GM11168 (cell line): ENCODE measurements around the gene ZNF550.

Experiments used
- in situ Hi-C: fragments of 300-500 bp; cut with MboI; formaldehyde crosslinking; loops from one replicate; pipeline ENCODE4 v1.12.0; 2022; ENCODE audit warnings: low sequenced_read_pairs; ENCODE audit not compliant: unreplicated experiment

ZNF550 gene

DNA sequence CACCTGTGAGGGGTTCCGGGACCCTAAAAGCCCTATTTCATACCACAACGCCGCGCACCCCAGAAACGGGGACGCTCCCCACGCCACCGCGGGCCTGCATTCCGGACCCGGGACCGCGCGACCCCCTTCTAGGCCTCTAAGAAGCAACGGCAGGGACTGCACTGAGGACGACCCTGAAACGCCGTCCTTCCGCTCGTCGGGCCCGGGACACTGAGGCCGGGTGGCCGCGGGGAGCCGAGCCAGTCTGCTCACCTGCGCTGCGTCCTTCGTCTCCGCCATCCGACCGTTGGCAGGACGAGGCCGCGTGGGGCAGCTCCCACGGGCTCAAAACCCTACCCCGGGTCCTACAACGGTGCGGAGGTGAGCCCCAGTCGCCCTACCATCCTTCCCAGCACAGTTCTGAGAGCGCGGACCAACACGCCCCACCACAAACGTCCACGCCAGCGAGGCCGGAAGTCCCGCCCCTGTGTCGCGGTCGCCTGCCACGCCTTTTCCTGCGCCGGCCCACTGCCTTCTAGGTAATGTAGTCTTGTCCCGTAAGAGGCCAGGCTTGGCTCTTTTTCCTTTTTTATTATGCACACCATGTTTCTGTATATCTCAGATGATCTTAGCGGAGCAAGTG is at the start of gene ZNF550:
ZNF550 (minus strand) TSS at position 460 of the 622 bp plus-strand sequence; CDS start at position 279, 181 bp downstream.
- in situ Hi-C loops = no loop called here

DNA sequence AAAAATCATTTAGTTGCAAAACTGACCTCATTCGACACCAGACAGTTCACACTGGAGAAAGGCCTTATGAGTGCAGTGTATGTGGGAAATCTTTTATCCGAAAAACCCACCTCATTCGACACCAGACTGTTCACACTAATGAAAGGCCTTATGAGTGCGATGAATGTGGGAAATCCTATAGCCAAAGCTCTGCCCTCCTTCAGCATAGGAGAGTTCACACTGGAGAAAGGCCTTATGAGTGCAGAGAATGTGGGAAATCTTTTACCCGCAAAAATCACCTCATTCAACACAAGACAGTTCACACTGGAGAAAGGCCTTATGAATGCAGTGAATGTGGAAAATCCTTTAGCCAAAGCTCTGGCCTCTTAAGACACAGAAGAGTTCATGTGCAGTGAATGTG is 47.3 kb upstream of the ZNF550 start:
- in situ Hi-C loops = no loop called here

DNA sequence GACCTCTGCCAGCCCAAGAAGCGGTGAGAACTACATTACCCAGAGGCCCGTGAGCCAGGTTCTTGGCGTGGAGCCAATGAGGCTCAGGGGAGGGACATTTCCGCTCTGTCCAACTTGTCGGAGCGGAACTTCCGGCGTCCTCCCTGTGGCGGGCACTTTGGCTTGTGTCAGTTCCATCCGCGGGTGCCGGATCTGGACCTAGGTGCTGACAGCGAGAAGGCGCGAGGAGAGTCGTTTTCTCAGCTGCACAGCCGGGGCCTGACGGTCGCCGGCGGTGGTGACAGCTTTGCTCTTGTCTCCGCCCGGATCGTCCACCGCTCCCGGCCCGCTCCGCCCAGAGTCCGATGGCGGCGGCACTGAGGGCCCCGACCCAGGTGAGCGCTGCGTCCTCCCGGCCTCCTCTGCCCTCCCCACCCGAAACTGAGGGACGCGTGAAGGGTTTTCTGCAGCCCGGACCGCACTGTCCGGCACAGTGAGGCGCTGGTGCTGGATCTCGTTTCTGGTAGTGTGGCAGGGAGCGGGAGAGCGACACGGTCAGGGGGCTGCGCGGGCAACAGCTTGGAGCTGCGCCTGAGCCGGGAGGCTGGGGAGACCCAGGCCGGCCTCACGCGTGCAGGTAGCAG is 40.2 kb upstream of the ZNF550 start, which contains the start of gene ZNF530:
ZNF530 (plus strand) TSS at position 125 of the 623 bp plus-strand sequence. CDS start 4,461 bp downstream, outside the sequence.
- in situ Hi-C loops = no loop called here

DNA sequence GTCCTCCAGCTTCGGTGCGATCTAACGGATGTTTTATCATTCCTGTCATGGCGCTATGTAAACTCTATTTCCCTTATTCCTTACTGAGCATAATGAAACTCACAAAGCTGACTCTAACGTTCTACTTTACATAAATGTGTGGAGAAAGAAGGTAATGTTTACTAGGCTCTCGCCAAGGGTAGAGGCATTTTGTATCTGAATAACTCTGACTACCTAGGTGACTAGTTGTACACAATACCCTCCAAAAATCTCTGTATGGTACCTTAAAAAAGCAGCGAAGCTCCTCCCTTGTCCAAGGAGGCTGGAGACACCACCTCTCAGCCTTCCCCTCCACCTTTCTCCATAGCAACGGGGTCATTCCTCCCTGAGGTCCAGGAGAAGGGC is 39.7 kb upstream of the ZNF550 start:
- in situ Hi-C loops = no loop called here

DNA sequence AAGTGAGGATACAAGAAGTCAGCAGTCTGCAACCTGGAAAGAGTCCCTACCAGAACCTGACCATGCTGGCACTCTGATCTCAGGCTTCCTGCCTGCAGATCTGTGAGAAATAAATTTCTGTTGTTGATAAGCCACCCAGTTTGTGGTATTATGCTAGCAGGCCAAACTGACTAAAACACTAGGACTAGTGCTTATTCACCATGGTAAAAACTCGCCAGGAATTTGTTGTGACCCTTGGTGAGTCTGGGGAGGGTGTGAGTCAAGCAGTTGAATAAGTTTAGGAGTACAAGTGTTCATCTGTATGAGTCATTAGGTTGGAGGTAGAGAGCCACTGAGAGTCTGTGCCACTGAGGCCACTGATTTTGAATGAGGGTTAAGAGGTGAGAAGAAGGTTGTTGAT is 27.9 kb upstream of the ZNF550 start:
- in situ Hi-C loops = no loop called here

DNA sequence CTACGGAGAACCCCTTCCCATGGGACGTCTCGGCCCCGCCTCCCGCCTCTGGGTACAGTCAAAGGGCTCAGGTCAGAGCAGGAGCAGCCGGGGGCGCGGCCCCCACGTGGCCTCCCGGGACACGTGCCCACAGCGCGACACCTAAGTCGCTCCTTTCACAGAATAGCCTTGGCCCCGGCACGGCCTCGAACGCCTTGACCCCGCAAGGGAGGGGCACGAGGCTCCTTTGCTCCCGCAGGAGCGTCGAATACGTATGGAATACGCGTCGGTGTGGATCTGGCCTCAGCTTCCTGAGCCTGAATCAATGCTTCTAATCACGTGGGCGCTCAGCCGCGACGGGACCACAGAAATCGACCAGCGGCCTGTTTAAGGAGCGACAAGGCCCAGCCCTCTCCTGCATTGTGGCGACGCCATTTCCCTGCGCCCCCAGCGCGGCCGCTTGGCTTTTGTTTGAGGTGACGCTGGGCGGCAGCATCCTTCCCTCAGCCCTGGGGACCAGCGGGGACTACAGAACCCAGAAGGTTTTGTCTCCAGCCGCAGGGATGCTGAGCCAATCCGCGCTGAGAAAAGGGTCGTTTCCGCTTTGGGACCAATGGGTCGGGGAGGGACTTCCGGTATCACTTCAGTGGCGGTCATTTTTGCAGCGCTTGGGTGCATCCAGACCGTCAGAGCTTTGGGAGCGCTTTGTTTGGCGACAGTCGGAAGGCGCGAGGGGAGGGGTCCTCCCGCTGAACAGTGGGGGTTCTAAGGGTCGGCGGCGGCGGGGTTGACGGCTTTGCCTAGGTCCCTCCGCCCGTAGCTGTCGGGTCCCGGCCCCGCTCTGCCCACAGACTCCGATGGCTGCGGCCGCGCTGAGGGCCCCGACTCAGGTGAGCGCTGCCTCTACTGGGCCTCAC is 24.1 kb upstream of the ZNF550 start, which contains the start of gene ZIK1:
ZIK1 (plus strand) TSS at position 625 of the 896 bp plus-strand sequence; CDS start at position 837, 212 bp downstream.
- in situ Hi-C loops = no loop called here

DNA sequence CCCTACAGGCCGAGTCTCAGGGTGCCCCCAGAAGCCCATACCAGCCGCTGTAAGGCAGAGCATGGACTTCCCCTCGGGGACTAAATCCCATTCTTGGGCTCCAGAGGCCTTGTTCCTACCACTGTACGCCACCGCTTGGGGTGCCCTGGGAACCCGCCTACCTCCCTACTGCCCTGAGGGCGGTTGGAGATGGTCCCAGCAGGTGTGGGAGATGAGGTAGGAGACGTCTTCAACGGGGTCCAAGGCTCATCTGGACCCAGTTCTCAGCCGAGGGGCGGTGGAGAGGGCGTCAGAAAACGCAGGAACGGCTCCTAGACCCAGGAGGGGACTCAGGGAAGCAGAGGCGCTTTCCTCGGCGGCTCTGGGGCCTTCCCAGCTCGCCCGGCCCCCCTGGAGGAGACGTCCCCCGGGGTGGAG is 23.4 kb upstream of the ZNF550 start:
- in situ Hi-C loops = no loop called here

DNA sequence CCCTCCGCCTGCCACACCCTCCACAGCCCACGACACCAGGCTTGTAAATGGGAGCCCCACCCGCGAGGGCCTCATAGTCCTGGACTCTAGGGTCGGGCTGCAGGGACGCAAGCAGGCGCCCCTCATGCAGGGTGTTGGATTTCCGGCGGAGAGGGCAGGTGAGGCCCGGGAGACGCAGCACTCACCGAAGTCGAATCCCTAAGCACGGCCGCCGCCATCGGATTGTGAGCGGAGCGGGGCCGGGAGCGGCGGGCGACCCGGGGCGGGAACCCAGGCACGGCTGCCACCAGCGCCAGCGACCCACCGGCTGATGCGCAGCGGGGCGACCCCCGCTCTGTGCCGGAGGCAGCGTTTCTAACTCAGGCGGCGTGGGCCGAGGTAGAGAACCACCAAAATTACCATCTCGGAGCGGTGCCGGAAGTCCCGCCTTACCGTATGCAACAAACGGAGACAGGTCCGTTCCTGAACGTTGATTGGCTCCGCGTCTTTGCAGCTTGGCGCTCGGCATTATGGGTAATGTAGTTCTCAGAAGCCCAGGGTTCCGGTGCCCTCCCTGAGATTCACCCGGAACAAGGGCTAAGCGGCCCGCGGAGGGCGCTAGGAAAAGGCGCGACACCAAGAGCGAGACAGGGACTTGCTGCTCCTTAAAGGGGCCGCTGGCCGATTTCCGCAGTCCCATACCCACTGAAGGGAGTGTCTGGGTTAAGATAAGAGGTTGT is 19.0 kb upstream of the ZNF550 start, which contains the start of gene ZNF416:
ZNF416 (minus strand) TSS at position 425 of the 719 bp plus-strand sequence; CDS start at position 218, 207 bp downstream.
- in situ Hi-C loops = no loop called here

DNA sequence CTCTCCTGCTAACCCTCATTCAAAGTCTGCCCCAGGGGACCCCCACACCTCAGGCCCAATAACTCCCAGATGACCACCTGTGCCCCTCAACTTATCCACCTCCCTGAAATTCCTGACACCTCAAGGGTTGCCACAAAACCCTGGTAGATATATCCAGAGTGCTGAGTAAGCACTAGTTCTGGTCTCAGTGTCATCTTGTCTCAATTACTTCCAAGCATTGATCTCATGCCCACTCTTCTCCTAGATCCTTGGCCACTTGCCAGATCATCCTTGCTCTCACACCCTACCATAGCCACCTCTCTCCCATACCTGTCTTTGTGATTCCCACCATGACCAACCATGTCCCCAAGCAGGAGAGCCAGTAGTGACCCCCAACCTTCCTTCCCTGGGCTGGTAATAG is 17.0 kb upstream of the ZNF550 start:
- in situ Hi-C loops = no loop called here

DNA sequence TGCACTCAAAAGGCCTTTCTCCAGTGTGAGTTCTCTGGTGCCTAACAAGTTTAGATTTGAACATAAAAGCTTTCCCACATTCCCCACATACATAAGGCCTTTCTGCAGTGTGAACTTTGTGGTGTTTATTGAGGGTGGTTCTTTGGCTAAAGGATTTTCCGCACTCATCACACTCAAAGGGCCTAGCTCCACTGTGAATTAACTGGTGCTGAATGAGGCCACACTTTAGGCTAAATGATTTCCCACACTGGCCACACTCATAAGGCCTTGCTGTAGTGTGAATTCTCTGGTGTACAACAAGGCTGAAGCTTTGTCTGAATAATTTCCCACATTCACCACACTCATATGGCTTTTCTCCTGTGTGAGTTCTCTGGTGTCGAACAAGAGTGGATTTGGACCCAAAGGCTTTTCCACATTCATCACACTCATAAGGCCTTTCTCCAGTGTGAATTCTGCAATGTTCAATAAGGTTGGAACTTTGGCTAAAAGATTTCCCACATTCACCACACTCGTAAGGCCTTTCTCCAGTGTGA is 12.8 kb upstream of the ZNF550 start:
- in situ Hi-C loops = no loop called here

DNA sequence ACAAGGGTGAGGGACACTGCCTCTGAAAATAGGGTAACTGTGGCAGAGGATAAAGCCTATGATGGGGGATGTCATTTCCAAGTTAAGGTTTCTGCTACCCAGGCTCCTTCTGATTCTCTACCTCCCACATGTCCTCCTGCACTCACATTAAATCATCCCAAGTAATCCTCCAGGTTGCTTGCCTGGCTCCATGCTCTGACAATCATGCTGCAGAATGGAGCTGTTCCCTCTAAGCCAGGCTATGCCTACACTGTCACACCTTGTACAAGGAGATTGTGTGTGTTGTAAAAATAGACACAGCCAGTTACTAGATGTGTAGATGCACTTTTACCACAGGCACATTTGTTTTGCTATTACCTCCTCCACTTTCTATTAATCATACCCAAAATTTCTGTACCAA is 11.0 kb upstream of the ZNF550 start:
- in situ Hi-C loops = no loop called here

DNA sequence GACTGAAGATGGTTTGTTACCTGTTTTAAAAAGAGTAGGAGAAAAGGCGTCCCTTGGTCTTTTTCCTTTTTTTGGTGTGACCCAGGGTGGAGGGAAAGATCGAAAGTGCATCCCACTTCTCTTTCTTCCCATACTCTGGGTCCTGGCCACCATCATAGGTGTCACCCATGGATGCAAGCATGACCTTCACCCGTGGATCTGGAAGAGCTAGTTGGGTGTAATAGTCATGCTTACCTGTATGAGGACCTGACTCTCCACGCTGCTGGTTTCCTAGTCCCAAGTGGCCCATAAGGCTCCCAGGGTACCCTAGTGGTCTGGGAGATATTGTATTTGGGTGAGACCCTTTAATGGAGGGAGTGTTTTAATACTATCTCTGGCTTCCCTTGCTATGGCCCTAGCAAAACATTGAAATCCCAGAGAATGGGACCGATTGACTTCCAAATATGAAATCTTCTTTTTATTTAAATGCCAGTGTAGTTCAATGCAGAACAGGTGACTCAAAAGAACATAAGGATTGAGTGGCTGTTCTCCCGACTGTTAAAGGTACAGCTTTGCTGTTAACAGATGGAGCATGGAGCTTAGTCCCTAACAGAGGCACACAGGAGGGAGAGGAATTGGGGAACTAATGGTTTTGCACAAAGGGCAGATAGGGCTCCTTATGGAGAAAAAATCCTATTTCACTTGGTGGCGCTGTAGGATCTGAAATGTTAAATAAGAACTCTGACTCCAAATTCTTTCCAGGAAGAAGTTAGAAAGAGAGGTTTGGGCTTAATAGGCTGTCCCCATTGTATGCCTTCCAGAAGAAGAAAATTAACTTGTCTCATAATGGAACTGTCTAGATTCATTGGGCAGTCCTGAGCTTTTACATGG is 7.0 kb upstream of the ZNF550 start:
- in situ Hi-C loops = no loop called here

DNA sequence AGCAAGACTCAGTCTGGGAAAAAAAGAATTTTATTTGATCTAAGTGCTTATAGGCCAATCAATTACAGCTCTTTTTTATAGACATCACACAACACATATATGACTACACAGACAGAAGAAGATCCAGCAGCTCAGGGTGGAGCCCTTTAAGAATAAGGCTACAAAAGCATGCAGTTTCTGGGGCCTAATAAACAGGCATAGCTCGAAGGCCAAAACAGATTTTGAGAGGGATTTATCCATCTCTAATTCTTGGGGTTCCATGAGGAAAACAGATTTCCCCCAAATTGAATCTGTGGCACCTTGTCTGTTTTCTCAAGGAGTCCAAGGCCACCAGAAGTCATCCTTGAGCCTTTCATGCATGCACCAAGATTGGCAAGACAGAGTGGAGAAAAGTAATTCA is 3.9 kb upstream of the ZNF550 start:
- in situ Hi-C loops = no loop called here

DNA sequence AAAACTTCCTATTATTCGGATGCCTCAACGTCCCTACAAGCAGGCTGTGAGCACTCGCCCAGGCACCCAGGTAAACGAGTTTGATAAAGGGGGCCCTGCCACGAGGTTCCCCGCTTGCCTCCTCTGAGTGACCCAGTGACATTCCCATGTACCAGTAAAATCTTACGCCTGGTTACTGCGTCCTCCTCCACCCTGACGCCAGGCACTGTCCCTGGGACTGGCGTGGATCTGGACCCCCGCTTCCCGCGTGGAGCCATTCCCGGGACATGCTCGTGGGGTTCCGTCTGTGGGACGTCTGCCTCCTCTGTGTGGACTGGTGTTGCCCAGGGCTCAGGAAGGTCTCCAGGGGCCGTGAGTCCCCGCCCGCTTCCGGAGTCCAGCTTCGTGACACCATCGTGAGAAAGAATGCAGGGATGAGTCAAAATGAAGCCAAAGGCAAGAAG is 407 bp upstream of the ZNF550 start:
- in situ Hi-C loops = no loop called here

DNA sequence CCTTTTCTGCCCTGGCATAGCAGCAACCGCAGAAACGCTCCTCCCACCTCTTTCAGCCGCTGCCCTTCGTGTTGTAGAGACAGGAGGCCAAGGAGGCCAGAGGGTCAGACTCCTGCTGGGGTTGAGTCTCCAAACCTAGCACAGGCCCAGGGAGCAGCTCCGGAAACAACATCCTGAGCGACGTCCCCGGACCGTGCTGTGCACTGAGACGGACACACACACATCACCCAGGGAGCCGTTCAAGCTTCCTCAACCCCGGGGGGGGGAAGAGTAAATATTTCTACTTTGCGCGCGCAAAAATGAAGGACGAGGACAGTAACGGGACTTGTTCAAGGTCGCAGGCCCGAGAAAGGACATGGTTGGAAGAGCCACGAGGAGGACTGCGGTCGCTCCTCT is 657 bp downstream of the ZNF550 start:
- in situ Hi-C loops = no loop called here

DNA sequence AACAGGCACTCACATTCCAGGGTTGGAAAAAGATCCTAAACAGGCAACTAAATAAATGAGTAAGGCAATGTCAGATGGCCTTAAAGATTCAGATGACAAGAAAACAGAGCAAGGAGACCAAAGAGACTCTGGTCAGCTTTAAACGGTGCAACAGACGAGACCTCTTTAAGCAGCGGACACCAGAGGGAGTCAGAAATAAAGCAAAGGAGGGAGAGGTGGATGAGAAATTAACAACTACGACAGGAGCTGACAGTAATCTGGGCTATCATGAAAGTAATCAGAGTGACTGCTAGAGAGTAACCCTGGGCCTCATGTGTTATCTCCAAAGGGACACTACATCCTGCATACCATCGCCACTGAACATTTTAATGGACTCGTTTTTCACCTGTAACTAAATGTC is 1.1 kb downstream of the ZNF550 start:
- in situ Hi-C loops = no loop called here

DNA sequence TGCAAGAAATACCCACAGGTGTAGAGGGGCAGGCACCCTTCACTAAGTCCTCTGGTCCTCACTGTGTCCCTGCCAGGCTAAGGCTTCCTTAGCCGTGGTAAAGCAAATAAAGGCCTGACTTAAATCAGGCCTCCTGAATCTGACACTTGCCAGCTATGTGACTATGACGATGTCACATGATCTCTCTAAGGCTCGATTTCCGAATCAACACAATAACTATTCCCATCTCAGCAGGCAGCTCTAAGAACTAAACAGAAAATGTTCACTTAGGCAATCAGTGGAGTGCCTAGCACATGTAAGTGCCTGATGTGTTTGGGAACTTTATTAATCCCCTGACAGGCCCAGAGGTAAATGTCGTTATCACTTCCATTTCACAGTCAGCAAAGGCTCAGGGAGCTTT is 2.0 kb downstream of the ZNF550 start:
- in situ Hi-C loops = no loop called here

DNA sequence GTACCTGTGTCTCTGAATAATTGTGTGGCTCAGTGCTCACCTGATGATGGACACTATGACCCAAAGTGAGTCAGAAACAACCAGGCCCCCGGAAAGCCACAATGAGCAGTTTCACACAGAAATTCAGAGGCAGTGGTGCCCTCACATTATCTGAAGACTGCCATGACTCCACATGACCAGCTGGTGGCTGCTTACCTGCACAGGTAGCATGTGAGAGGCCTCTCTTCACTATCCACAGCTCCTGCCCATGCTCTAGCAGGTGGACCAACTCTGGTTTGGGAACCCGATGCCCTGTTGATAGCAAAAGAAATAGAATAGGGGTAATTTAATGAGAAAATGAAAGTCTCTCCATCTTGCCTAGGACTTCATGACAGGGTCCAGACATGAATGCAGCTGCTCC is 7.2 kb downstream of the ZNF550 start:
- in situ Hi-C loops = no loop called here

DNA sequence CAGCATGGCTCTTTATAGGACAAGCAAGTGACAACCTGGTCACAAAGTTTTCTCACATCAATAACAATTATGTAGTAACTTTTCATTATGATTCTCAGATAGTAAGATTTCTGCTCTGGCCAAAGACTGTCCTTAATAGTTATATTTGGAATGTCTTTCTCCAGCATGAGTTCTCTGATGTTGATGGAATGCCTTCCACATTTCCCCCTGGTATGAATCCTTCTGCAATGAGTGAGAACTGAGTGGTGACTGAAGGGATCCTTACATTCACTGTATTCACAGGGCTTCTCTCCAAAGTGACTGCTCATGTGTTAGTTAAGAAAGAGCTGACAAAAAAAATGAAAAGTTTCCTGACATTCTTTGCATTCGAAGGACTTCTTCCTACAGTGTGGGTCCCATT is 13.2 kb downstream of the ZNF550 start:
- in situ Hi-C loops = no loop called here
